OCI-LY7 (cell line): ENCODE data around the gene CTNNA2. TPM values are rescaled to one million over a fixed set of nuclear protein-coding genes. Genes with fewer than 3 reads are reported as not detected.
A peak's percentile ranks its signal among the peaks of the same experiment; 100 is the strongest.

Experiments used
- BruUV-seq: library from RNA; stranded (reverse); fragments of 400-500 nt; replicated peaks from 2 replicates; lab custom pipeline; 2021; lab: Mats Ljungman, UMichigan
- CTCF ChIA-PET: fragments of 300-600 bp; sonication (Branson Sonifier 250); formaldehyde crosslinking; loops from one replicate; lab custom pipeline; 2022; ENCODE audit warnings: antibody characterized with exemption; ENCODE audit not compliant: unreplicated experiment; lab: Charles Lee
- POLR2A ChIA-PET: fragments of 300-600 bp; sonication (Branson Sonifier 250); formaldehyde crosslinking; loops from one replicate; lab custom pipeline; 2022; ENCODE audit warnings: antibody characterized with exemption; lab: Charles Lee
- DNase-seq: peaks from one replicate; pipeline ENCODE4 v3.0.0-alpha.2; 2015; ENCODE audit warnings: low spot score
- H2AFZ ChIP-seq: fragments of 200-600 bp; sonication (generic), shearing (Covaris generic); 2 replicates; pipeline ENCODE4 v1.6.1; 2014; ENCODE audit warnings: mild to moderate bottlenecking, antibody characterized with exemption, low read length, moderate library complexity
- H3K27ac ChIP-seq: fragments of 200-600 bp; sonication (generic); 2 replicates; pipeline ENCODE4 v1.5.1; 2014; ENCODE audit warnings: mixed run types, low read depth, mild to moderate bottlenecking, moderate library complexity, low read length, inconsistent platforms; ENCODE audit not compliant: poor library complexity, severe bottlenecking
- H3K36me3 ChIP-seq: fragments of 200-600 bp; sonication (generic); 2 replicates; pipeline ENCODE4 v1.6.1; 2014; ENCODE audit warnings: mild to moderate bottlenecking, antibody characterized with exemption, low read length, moderate library complexity, mixed read lengths; ENCODE audit not compliant: insufficient read depth
- H3K4me1 ChIP-seq: fragments of 200-600 bp; sonication (generic); 2 replicates; pipeline ENCODE4 v1.5.1; 2014; ENCODE audit warnings: mild to moderate bottlenecking, low read length; ENCODE audit not compliant: insufficient read depth, poor library complexity, severe bottlenecking
- H3K4me2 ChIP-seq: fragments of 200-600 bp; sonication (generic); 2 replicates; pipeline ENCODE4 v1.6.1; 2014; ENCODE audit warnings: mild to moderate bottlenecking, low read length
- H3K4me3 ChIP-seq: fragments of 200-600 bp; sonication (generic); 2 replicates; pipeline ENCODE4 v1.5.1; 2014; ENCODE audit warnings: mild to moderate bottlenecking, low read depth, low read length; ENCODE audit not compliant: poor library complexity, severe bottlenecking
- H3K79me2 ChIP-seq: fragments of 200-600 bp; sonication (generic); 2 replicates; pipeline ENCODE4 v1.6.1; 2016; ENCODE audit warnings: low read depth, mild to moderate bottlenecking, low read length, moderate library complexity, mixed read lengths; ENCODE audit not compliant: insufficient read depth
- H3K9me2 ChIP-seq: fragments of 200-600 bp; sonication (generic); 2 replicates; pipeline ENCODE4 v1.6.1; 2016; ENCODE audit warnings: mild to moderate bottlenecking, low read length, mixed read lengths; ENCODE audit not compliant: insufficient read depth
- H3K9me3 ChIP-seq: fragments of 200-600 bp; sonication (generic); 2 replicates; pipeline ENCODE4 v1.6.1; 2014; ENCODE audit warnings: mild to moderate bottlenecking, mixed run types, low read length, mixed read lengths
- H4K20me1 ChIP-seq: fragments of 200-600 bp; sonication (generic); 2 replicates; pipeline ENCODE4 v1.6.1; 2014; ENCODE audit warnings: mild to moderate bottlenecking, antibody characterized with exemption, low read length, moderate library complexity, mixed read lengths; ENCODE audit not compliant: insufficient read depth
- CTCF ChIP-seq: fragments of 200-600 bp; sonication (generic); conservative IDR thresholded peaks from 2 replicates; pipeline ENCODE4 v1.5.1; 2014; ENCODE audit warnings: mild to moderate bottlenecking, antibody characterized with exemption, low read length, moderate library complexity, mixed read lengths
- EZH2phosphoT487 ChIP-seq: fragments of 200-600 bp; sonication (generic); IDR thresholded peaks from 2 replicates; pipeline ENCODE4 v1.6.1; 2018; ENCODE audit warnings: low read depth, borderline replicate concordance, mild to moderate bottlenecking, mixed run types, antibody characterized with exemption, low read length, moderate library complexity, mixed read lengths
- intact Hi-C: fragments of 100-400 bp; cut with micrococcal nuclease; formaldehyde crosslinking; loops from one replicate; pipeline ENCODE4 v1.10.0; 2022; ENCODE audit not compliant: unreplicated experiment
- total RNA-seq, 2 experiments: library from RNA; depleted of rRNA in 1 of 2; stranded (reverse); fragments of >200 nt in 1 of 2; shearing (Covaris generic) in 1 of 2; gene quantifications; 2 replicates each; pipeline ENCODE4 v1.2.3, GENCODE V29; 2014 to 2022

CTNNA2 gene
- total RNA-seq, 2 experiments from 2014 or later: 0.19 to 2.7 TPM

GRCh38 chr2:80643598-80643997 is 1130.7 kb downstream of the CTNNA2 start:
- no peak overlapping the region for H3K4me3 ChIP-seq
- BruUV-seq: no TSS peak
- no peak for DNase-seq
- H3K9me3 ChIP-seq: no peaks in the 10 kb centered on the region
- no peaks in the 10 kb centered on the region for H4K20me1 ChIP-seq
- H3K36me3 ChIP-seq: no peaks in the 10 kb centered on the region
- intact Hi-C loops: no loop called here
- no peak overlapping the region for H3K4me2 ChIP-seq
- H3K4me1 ChIP-seq: no peaks in the 10 kb centered on the region
- H3K79me2 ChIP-seq: no peaks in the 10 kb centered on the region
- CTCF ChIA-PET: no interaction called here
- POLR2A ChIA-PET: interaction anchor here (0.5 to 1.4 kb wide), 4 partner anchors 8 to 300 kb away, joined by 3 to 5 read pairs (median 4); no protein-coding TSS in a partner anchor
- H3K9me2 ChIP-seq: no peaks in the 10 kb centered on the region
- no peak overlapping the region for H2AFZ ChIP-seq
- TF ChIP-seq EZH2phosphoT487 (no peak), CTCF (no peak)
- no peak overlapping the region for H3K27ac ChIP-seq

- no peaks in the 10 kb centered on the region for H3K4me1 ChIP-seq
- no peak overlapping the region for H2AFZ ChIP-seq
- no peaks in the 10 kb centered on the region for H3K79me2 ChIP-seq
- no peaks in the 10 kb centered on the region for H3K36me3 ChIP-seq
- ChIA-PET CTCF (no interaction called here), POLR2A (interaction anchor here (0.9 to 1.4 kb wide), 2 partner anchors 9 to 11 kb away, joined by 3 to 5 read pairs; no protein-coding TSS in a partner anchor)
- no peak overlapping the region for H3K27ac ChIP-seq
- BruUV-seq: no TSS peak
- DNase-seq: no peak
- peaks cover 12% of the 10 kb centered on the region; the same call in 1 of the 2 replicates for H3K9me3 ChIP-seq
- H3K4me3 ChIP-seq: no peak overlapping the region
- H3K4me2 ChIP-seq: no peak overlapping the region
- intact Hi-C loops: no loop called here
- no peaks in the 10 kb centered on the region for H3K9me2 ChIP-seq
- TF ChIP-seq CTCF (no peak), EZH2phosphoT487 (no peak)
- no peaks in the 10 kb centered on the region for H4K20me1 ChIP-seq
Observed at GRCh38 chr2:80651435-80651834, 1138.6 kb downstream of the CTNNA2 start.

- no peak overlapping the region for H3K4me3 ChIP-seq
- H4K20me1 ChIP-seq: no peaks in the 10 kb centered on the region
- peaks cover 8% of the 10 kb centered on the region for H3K4me1 ChIP-seq
- H2AFZ ChIP-seq: no peak overlapping the region
- no TSS peak for BruUV-seq
- H3K79me2 ChIP-seq: no peaks in the 10 kb centered on the region
- H3K27ac ChIP-seq: no peak overlapping the region
- TF ChIP-seq EZH2phosphoT487 (no peak), CTCF (no peak)
- H3K9me2 ChIP-seq: no peaks in the 10 kb centered on the region
- no peaks in the 10 kb centered on the region for H3K36me3 ChIP-seq
- POLR2A ChIA-PET: no interaction called here
- CTCF ChIA-PET: no interaction called here
- peaks cover 12% of the 10 kb centered on the region; the same call in 1 of the 2 replicates for H3K9me3 ChIP-seq
- H3K4me2 ChIP-seq: no peak overlapping the region
- intact Hi-C loops: no loop called here
- peak; percentile 3 for DNase-seq
Observed at GRCh38 chr2:80655265-80655664, 1142.4 kb downstream of the CTNNA2 start.
